SK-N-SH treated with all-trans-retinoic acid at 6 μM for 48 hours (cell line): ENCODE measurements around the gene OLFML2B.

Source experiments
- ATAC-seq: fragments of 200-7000 bp; cut with Tn5 transposase; 3 replicates; pipeline ENCODE4 v1.9.1; 2020; ENCODE audit warnings: mild to moderate bottlenecking, moderate library complexity
- ARNTL ChIP-seq: fragments of 450-650 bp; formaldehyde crosslinking; IDR thresholded peaks from 2 replicates; pipeline ENCODE4 v1.5.0; 2020; ENCODE audit warnings: low read depth, mild to moderate bottlenecking, moderate library complexity, borderline replicate concordance
- BACH2 ChIP-seq: fragments of 250-450 bp; sonication (Bioruptor Pico); IDR thresholded peaks from 2 replicates; pipeline ENCODE4 v1.9.0; 2021; ENCODE audit warnings: mild to moderate bottlenecking, borderline replicate concordance
- CREB5 ChIP-seq: fragments of 250-450 bp; sonication (Bioruptor Pico); IDR thresholded peaks from 2 replicates; pipeline ENCODE4 v1.5.1; 2020; ENCODE audit warnings: low read depth, mild to moderate bottlenecking, moderate library complexity
- CSDC2 ChIP-seq: fragments of 250-450 bp; sonication (Bioruptor Pico); IDR thresholded peaks from 2 replicates; pipeline ENCODE4 v1.5.0; 2020; ENCODE audit warnings: mild to moderate bottlenecking, moderate library complexity
- CSRNP3 ChIP-seq: fragments of 250-450 bp; sonication (Bioruptor Pico); IDR thresholded peaks from 2 replicates; pipeline ENCODE4 v1.5.1; 2021; ENCODE audit warnings: mild to moderate bottlenecking, moderate library complexity
- ESRRG ChIP-seq: fragments of 250-450 bp; sonication (Bioruptor Pico); IDR thresholded peaks from 2 replicates; pipeline ENCODE4 v1.6.1; 2021; ENCODE audit warnings: mild to moderate bottlenecking
- GLIS3 ChIP-seq: fragments of 250-450 bp; sonication (Bioruptor Pico); IDR thresholded peaks from 2 replicates; pipeline ENCODE4 v1.5.0; 2020; ENCODE audit warnings: mild to moderate bottlenecking, moderate library complexity
- ISL1 ChIP-seq: fragments of 250-450 bp; sonication (Bioruptor Pico); IDR thresholded peaks from 2 replicates; pipeline ENCODE4 v2.1.2; 2022; ENCODE audit warnings: mild to moderate bottlenecking, moderate library complexity
- OSR1 ChIP-seq: fragments of 250-450 bp; sonication (Bioruptor Pico); IDR thresholded peaks from 2 replicates; pipeline ENCODE4 v1.8.0; 2022; ENCODE audit warnings: moderate library complexity, mild to moderate bottlenecking, inconsistent platforms
- PATZ1 ChIP-seq: fragments of 250-450 bp; sonication (Bioruptor Pico); IDR thresholded peaks from 2 replicates; pipeline ENCODE4 v1.8.0; 2020; ENCODE audit warnings: mild to moderate bottlenecking, moderate library complexity, borderline replicate concordance
- POU6F1 ChIP-seq: fragments of 250-450 bp; sonication (Bioruptor Pico); IDR thresholded peaks from 2 replicates; pipeline ENCODE4 v1.8.0; 2021; ENCODE audit warnings: low read depth, mild to moderate bottlenecking, moderate library complexity, borderline replicate concordance
- PPARA ChIP-seq: fragments of 250-450 bp; sonication (Bioruptor Pico); IDR thresholded peaks from 2 replicates; pipeline ENCODE4 v1.5.0; 2020; ENCODE audit warnings: mild to moderate bottlenecking, borderline replicate concordance
- RARB ChIP-seq: fragments of 250-450 bp; sonication (Bioruptor Pico); IDR thresholded peaks from 2 replicates; pipeline ENCODE4 v1.8.0; 2021; ENCODE audit warnings: mild to moderate bottlenecking, moderate library complexity
- SNAI2 ChIP-seq: fragments of 250-450 bp; sonication (Bioruptor Pico); IDR thresholded peaks from 2 replicates; pipeline ENCODE4 v1.5.0; 2020; ENCODE audit warnings: mild to moderate bottlenecking, moderate library complexity
- TCF4 ChIP-seq: fragments of 250-450 bp; sonication (Bioruptor Pico); IDR thresholded peaks from 2 replicates; pipeline ENCODE4 v1.8.0; 2021; ENCODE audit warnings: mild to moderate bottlenecking, moderate library complexity, borderline replicate concordance
- TOX ChIP-seq: fragments of 250-450 bp; sonication (Bioruptor Pico); IDR thresholded peaks from 2 replicates; pipeline ENCODE4 v1.8.0; 2021; ENCODE audit warnings: mild to moderate bottlenecking, moderate library complexity, borderline replicate concordance
- TSHZ2 ChIP-seq: fragments of 250-450 bp; sonication (Bioruptor Pico); IDR thresholded peaks from 2 replicates; pipeline ENCODE4 v1.5.0; 2020; ENCODE audit warnings: mild to moderate bottlenecking, moderate library complexity
- ZC3H10 ChIP-seq: fragments of 250-450 bp; sonication (Bioruptor Pico); IDR thresholded peaks from 2 replicates; pipeline ENCODE4 v1.5.1; 2021; ENCODE audit warnings: mild to moderate bottlenecking, moderate library complexity
- ZFP3 ChIP-seq: fragments of 250-450 bp; sonication (Bioruptor Pico); IDR thresholded peaks from 2 replicates; pipeline ENCODE4 v1.5.0; 2020; ENCODE audit warnings: mild to moderate bottlenecking, moderate library complexity
- ZFP30 ChIP-seq: fragments of 450-650 bp; formaldehyde crosslinking; IDR thresholded peaks from 2 replicates; pipeline ENCODE4 v1.5.0; 2022; ENCODE audit warnings: mild to moderate bottlenecking, moderate library complexity
- ZNF565 ChIP-seq: fragments of 450-650 bp; formaldehyde crosslinking; conservative IDR thresholded peaks from 2 replicates; pipeline ENCODE4 v1.5.0; 2020; ENCODE audit warnings: low read depth, mild to moderate bottlenecking, moderate library complexity
- ZNF70 ChIP-seq: fragments of 450-650 bp; formaldehyde crosslinking; IDR thresholded peaks from 2 replicates; pipeline ENCODE4 v1.5.0; 2020; ENCODE audit warnings: mild to moderate bottlenecking, moderate library complexity
- ZNF8 ChIP-seq: fragments of 450-650 bp; formaldehyde crosslinking; IDR thresholded peaks from 2 replicates; pipeline ENCODE4 v1.5.0; 2020; ENCODE audit warnings: mild to moderate bottlenecking, moderate library complexity

OLFML2B gene

GRCh38 chr1:161966067-161966466 lies 57.6 kb downstream of the OLFML2B start:
- ATAC-seq, result no peak
- no peak for TF ChIP-seq CSRNP3
- TF ChIP-seq GLIS3 (CRISPR knock-in tag), result no peak
- TF ChIP-seq ARNTL (CRISPR knock-in tag), result no peak

GRCh38 chr1:161962091-161962887 lies 61.4 kb downstream of the OLFML2B start:
- peak; percentile 90 for ATAC-seq
- no peak for TF ChIP-seq PATZ1 (CRISPR knock-in tag)
- peak; percentile 61; the same call in 1 of the 2 replicates for TF ChIP-seq TOX
- TF ChIP-seq ZC3H10 (CRISPR knock-in tag), result peak; percentile 32; the same call in 1 of the 2 replicates
- 0 out of 2 replicates have a peak, but pooled peaks have one; percentile 39 for TF ChIP-seq RARB (CRISPR knock-in tag)
- no peak for TF ChIP-seq CSDC2
- no peak for TF ChIP-seq CSRNP3

GRCh38 chr1:161958425-161958824 lies 65.2 kb downstream of the OLFML2B start:
- no peak for ATAC-seq
- TF ChIP-seq POU6F1 (no peak), BACH2 (no peak), ARNTL (CRISPR knock-in tag) (no peak), SNAI2 (CRISPR knock-in tag) (no peak), TCF4 (CRISPR knock-in tag) (no peak), CSDC2 (no peak), TSHZ2 (CRISPR knock-in tag) (no peak), ZNF565 (CRISPR knock-in tag) (no peak), ZFP30 (CRISPR knock-in tag) (no peak), OSR1 (no peak), ZFP3 (no peak), TOX (no peak), ISL1 (CRISPR knock-in tag) (no peak), ZNF8 (CRISPR knock-in tag) (no peak)

GRCh38 chr1:161956930-161957329 lies 66.7 kb downstream of the OLFML2B start:
- 0 out of 3 replicates have a peak, but pooled peaks have one; percentile 3 for ATAC-seq
- TF ChIP-seq PPARA (CRISPR knock-in tag) (no peak), POU6F1 (no peak), ZNF70 (CRISPR knock-in tag) (no peak), ZNF565 (CRISPR knock-in tag) (no peak), GLIS3 (CRISPR knock-in tag) (no peak), CREB5 (CRISPR knock-in tag) (no peak), OSR1 (no peak), ESRRG (CRISPR knock-in tag) (no peak), ZC3H10 (CRISPR knock-in tag) (no peak), TCF4 (CRISPR knock-in tag) (no peak)
